IPS-20b (cell line): ENCODE measurements around the gene GTSE1.

ENCODE experiments used
- H3K27ac ChIP-seq: one replicate; pipeline ENCODE4 v1.5.1; 2013; ENCODE audit warnings: low read length
- H3K27me3 ChIP-seq: 2 replicates; pipeline ENCODE4 v1.6.1; 2013; ENCODE audit warnings: mild to moderate bottlenecking, low read length, inconsistent platforms; ENCODE audit not compliant: insufficient read depth
- H3K36me3 ChIP-seq: 2 replicates; pipeline ENCODE4 v1.6.1; 2013; ENCODE audit warnings: low read depth, mild to moderate bottlenecking, inconsistent platforms, low read length, moderate library complexity; ENCODE audit not compliant: insufficient read depth
- H3K4me1 ChIP-seq: 2 replicates; pipeline ENCODE4 v1.6.1; 2013; ENCODE audit warnings: mild to moderate bottlenecking, control low read depth, inconsistent platforms, low read length, moderate library complexity; ENCODE audit not compliant: insufficient read depth
- H3K4me3 ChIP-seq: 2 replicates; pipeline ENCODE4 v1.5.1; 2013; ENCODE audit warnings: mild to moderate bottlenecking, low read length, inconsistent platforms
- H3K9ac ChIP-seq: 2 replicates; pipeline ENCODE4 v1.6.1; 2013; ENCODE audit warnings: low read depth, mild to moderate bottlenecking, inconsistent platforms, low read length, moderate library complexity
- H3K9me3 ChIP-seq: 2 replicates; pipeline ENCODE4 v1.6.1; 2013; ENCODE audit warnings: mild to moderate bottlenecking, low read depth, low read length, inconsistent platforms; ENCODE audit not compliant: insufficient read depth

Gene GTSE1

GRCh38 chr22:46278656-46279645 lies 17.7 kb upstream of the GTSE1 start:
- Histone ChIP-seq H3K4me3 (no peak overlapping the region), H3K27ac (no peak overlapping the region), H3K9ac (no peak overlapping the region), H3K4me1 (no peaks in the 10 kb centered on the region), H3K9me3 (no peaks in the 10 kb centered on the region), H3K36me3 (peaks cover 69% of the 10 kb centered on the region), H3K27me3 (no peaks in the 10 kb centered on the region)

DNA sequence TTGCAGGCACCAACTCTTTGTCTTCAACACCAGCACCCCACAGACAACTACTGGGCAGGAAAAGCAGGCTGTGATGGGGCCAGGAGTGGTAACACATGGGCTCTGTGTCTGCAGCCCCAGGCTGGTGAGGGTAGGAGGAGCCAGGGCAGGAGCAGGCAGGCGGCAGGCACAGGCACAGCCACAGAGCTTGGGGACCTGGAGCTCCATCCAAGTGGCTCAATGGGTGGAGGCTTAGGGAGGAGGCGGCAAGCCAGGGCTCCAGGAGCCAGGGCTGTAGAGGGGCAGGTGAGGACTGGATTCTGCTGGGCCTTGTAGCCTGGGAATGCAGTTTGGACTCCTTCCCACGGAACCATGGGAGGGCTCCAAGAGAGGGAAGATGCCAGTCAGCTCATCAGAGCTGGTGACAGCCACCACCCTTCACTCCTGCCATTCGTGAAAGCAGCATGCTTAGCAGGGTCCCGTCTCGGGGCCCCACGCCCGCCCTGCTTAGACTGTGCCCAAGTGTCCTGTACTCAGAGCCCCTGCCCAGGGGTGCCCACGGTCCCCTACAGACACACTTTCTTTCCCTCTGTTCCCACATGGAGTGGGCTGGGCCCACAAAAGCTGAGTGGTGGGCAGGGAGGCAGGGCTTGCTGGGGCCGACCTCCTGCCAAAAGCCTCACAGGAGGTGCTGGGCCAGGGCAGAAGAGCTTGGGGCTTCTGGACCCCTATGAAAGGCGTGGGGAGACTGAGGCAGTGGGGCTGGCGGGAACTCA lies 16.4 kb upstream of the GTSE1 start:
- Histone ChIP-seq H3K27me3 (no peaks in the 10 kb centered on the region), H3K9ac (no peak overlapping the region), H3K4me1 (no peaks in the 10 kb centered on the region), H3K4me3 (no peak overlapping the region), H3K27ac (no peak overlapping the region), H3K36me3 (peaks cover 72% of the 10 kb centered on the region), H3K9me3 (no peaks in the 10 kb centered on the region)

DNA sequence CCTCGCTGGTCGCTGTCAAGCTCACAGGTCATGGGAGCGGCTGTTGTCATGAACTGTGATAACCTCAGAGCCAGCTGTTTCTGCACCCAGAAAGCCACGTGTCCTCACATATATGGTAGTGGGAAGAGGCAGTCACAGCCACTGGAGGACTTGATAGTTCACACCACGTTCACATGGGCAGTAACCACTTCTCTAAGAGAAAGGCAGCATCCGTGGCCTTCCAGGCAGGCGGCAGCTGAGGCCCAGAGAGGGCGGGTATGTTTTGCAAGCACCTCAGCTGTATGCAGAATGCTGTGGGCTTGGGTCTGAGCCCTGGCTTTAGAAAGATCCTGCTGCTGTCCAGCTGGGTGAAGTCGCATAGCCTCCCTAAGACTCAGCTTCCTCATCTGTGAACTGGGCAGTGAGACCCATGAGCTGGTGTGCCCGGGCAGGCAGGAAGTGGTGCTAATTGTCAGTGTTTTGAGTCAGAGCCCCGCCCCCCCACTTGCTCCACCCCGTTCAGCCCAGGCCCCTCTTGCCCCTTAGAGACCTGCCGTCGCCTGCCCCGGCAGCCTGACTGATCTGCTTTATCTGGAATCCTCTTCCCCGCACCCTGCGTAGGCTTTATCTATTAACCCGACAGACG lies 15.6 kb upstream of the GTSE1 start:
- Histone ChIP-seq H3K27me3 (no peaks in the 10 kb centered on the region), H3K4me1 (no peaks in the 10 kb centered on the region), H3K9me3 (no peaks in the 10 kb centered on the region), H3K27ac (no peak overlapping the region), H3K36me3 (peaks cover 70% of the 10 kb centered on the region), H3K9ac (no peak overlapping the region), H3K4me3 (no peak overlapping the region)

DNA sequence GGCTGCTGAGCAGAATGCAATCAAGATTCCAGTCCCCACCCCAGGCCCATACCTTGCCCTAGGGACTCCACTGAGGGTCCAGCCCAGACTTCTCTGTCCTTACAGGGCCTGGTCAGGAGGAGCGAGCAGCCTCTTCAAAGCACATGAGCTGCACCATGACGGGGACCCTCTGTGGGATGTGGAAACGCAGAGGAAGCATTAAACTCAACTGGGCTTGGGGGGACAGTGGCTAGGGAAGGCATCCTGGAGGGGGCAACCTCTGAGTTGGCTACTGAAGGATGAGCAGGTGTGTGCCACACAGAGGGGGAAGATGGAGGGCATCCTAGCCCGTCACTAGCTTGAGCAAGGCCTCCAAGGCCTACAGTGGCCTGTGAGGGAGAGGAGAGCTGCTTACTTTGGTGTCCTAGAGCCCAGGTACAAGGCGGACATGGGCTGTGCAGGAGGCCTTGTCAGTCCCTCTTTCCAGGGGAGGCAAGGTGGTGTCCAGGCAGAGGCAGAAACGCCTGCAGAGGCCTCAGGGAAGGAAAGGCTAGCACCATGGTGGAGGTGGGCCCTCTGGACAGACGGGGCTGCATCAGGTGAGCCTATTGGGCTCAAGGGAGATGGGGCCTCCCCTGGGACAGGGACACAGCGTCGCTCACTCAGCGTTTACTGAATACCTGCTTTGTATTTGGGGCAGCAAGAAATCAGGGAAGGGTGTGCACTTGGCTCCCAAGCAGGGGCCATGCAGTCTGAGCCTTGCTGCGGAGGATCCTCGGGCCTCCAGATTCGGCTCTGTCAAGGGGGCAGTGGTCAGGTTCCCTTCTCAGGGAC lies 14.6 kb upstream of the GTSE1 start:
- Histone ChIP-seq H3K9ac (no peak overlapping the region), H3K4me3 (no peak overlapping the region), H3K27me3 (no peaks in the 10 kb centered on the region), H3K9me3 (no peaks in the 10 kb centered on the region), H3K4me1 (no peaks in the 10 kb centered on the region), H3K27ac (no peak overlapping the region), H3K36me3 (peaks cover 66% of the 10 kb centered on the region)

- Histone ChIP-seq H3K27me3 (no peaks in the 10 kb centered on the region), H3K27ac (no peak overlapping the region), H3K9me3 (no peaks in the 10 kb centered on the region), H3K9ac (no peak overlapping the region), H3K36me3 (peaks cover 37% of the 10 kb centered on the region), H3K4me1 (no peaks in the 10 kb centered on the region), H3K4me3 (no peak overlapping the region)
These were observed 10.7 kb upstream of the GTSE1 start for GRCh38 chr22:46286006-46286405.

- Histone ChIP-seq H3K4me1 (no peaks in the 10 kb centered on the region), H3K27ac (no peak overlapping the region), H3K9ac (no peak overlapping the region), H3K36me3 (peaks cover 30% of the 10 kb centered on the region; the same call in 1 of the 2 replicates), H3K9me3 (no peaks in the 10 kb centered on the region), H3K4me3 (no peak overlapping the region), H3K27me3 (no peaks in the 10 kb centered on the region)
These were observed 9.5 kb upstream of the GTSE1 start for GRCh38 chr22:46286941-46287872.

DNA sequence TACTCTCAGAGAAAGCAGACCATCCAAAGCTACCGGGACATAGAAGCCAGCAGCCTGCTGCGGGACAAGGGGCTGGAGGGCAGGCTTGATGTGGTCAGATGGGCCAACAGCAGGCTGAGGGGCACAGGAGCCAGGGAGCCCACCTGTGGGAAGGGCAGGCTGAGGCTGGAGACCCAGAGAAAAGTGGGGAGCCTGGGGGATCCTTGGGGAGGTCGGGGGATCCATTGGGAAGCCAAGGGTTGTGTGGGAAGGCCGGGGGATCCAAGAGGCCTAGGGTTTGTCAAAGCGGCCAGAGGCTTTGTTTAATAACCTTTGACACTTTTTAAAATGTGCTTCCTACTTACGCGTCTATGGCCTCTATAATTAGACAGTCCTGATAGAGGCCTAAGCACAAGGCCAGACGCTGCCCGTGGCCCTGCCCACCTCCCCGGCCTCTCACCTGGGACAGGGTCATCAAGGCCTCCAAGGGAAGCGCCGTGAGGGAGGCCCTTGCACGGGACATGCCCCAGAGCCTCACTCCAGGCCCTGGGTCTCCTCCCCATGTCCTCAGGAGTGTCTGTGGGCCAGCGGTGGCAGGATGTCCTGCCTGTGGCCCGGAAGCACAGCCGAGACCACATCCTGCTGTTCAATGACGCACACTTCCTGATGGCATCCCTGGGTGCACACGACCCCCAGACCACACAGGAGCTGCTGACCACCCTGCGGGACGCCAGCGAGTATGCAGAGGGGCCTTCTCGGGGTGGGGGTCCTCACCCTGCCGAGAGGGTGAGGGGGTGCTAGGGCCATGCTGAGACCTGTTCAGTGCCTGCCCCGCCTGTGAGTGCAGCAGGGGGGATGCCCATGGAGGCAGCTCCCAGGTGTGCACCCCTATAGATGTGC lies 8.6 kb upstream of the GTSE1 start:
- no peak overlapping the region for H3K9ac ChIP-seq
- no peaks in the 10 kb centered on the region for H3K27me3 ChIP-seq
- no peak overlapping the region for H3K4me3 ChIP-seq
- H3K4me1 ChIP-seq = no peaks in the 10 kb centered on the region
- H3K27ac ChIP-seq = no peak overlapping the region
- H3K36me3 ChIP-seq = peaks cover 32% of the 10 kb centered on the region; the same call in 1 of the 2 replicates
- no peaks in the 10 kb centered on the region for H3K9me3 ChIP-seq

DNA sequence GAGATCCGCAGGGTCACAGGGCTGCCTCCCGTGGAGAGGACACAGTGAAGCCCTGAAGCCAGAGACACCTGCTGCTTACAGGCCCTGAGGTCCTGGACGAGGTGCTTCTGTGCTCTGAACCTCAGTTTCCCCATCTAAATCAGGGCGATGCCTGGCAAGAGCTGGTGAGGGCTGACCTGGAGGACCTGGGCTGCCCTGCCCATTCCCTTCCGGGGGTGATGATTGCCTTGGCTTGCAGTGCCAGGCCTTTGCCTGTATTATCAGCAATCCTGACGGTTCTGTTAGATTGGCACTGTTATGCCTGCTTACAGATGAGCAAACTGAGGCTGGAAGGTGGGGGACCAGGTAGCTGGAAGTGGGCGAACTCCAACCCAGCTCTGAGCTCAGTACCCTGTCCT lies 7.8 kb upstream of the GTSE1 start:
- H3K9ac ChIP-seq = no peak overlapping the region

DNA sequence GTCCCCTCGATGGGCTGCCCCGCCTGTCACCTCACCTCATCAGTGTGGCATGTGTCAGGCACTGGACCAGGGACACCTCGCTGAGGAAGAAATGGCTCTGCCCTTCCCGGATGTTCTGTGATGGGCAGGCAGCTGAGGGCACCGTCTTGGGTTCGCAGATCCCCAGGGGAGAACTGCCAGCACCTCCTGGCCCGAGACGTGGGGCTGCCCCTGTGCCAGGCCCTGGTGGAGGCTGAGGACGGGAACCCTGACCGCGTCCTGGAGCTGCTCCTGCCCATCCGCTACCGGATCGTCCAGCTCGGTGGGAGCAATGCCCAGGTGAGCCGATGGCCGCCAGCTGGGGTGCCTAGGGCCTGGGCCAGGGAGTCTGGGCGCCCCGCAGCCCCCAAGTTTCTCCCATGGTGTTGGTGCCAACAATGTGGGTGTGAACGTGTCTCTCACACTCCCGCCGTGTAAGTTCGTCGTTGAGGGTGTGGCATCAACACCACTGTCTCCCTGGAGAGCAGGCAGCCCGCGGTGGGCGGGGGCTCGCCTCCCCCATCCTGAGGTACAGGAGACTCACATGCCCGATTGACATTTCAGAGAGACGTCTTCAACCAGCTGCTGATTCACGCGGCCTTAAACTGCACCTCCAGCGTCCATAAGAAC lies 7.3 kb upstream of the GTSE1 start:
- no peaks in the 10 kb centered on the region for H3K4me1 ChIP-seq
- no peak overlapping the region for H3K27ac ChIP-seq
- H3K9ac ChIP-seq = no peak overlapping the region
- H3K9me3 ChIP-seq = no peaks in the 10 kb centered on the region
- H3K27me3 ChIP-seq = no peaks in the 10 kb centered on the region
- no peak overlapping the region for H3K4me3 ChIP-seq
- peaks cover 26% of the 10 kb centered on the region; the same call in 1 of the 2 replicates for H3K36me3 ChIP-seq

More for the DNA sequence above, 7.8 kb upstream of the GTSE1 start:
- Histone ChIP-seq H3K9me3 (no peaks in the 10 kb centered on the region), H3K4me3 (no peak overlapping the region), H3K27me3 (no peaks in the 10 kb centered on the region), H3K4me1 (no peaks in the 10 kb centered on the region), H3K36me3 (peaks cover 32% of the 10 kb centered on the region; the same call in 1 of the 2 replicates), H3K27ac (no peak overlapping the region)
